GM23338 (cell line): ENCODE data around the gene PPP2R1B. TPM values are rescaled to one million over a fixed set of nuclear protein-coding genes. Genes with fewer than 3 reads are reported as not detected.

Experiments
- ATAC-seq: fragments of 200-7000 bp; cut with Tn5 transposase; 3 replicates; pipeline ENCODE4 v1.9.1; 2020
- DNase-seq: peaks from one replicate; pipeline ENCODE4 v3.0.0-alpha.2; 2015; ENCODE audit warnings: low spot score
- H2AFZ ChIP-seq: fragments of 200-600 bp; sonication (generic); 2 replicates; pipeline ENCODE4 v1.8.0; 2016; ENCODE audit warnings: antibody characterized with exemption, mild to moderate bottlenecking, moderate library complexity
- H3F3A ChIP-seq: fragments of 200-600 bp; sonication (generic); replicated peaks from 2 replicates; pipeline ENCODE4 v1.8.0; 2017; ENCODE audit warnings: antibody characterized with exemption, mixed run types, low read depth
- H3K27ac ChIP-seq: fragments of 200-600 bp; sonication (generic); 2 replicates; pipeline ENCODE4 v1.6.1; 2016; ENCODE audit warnings: low read depth
- H3K27me3 ChIP-seq: fragments of 200-600 bp; sonication (generic); 2 replicates; pipeline ENCODE4 v1.8.0; 2016; ENCODE audit warnings: mild to moderate bottlenecking, mixed run types, moderate library complexity; ENCODE audit not compliant: insufficient read depth
- H3K36me3 ChIP-seq: fragments of 200-600 bp; sonication (generic); 2 replicates; pipeline ENCODE4 v1.8.0; 2016; ENCODE audit warnings: mild to moderate bottlenecking; ENCODE audit not compliant: insufficient read depth
- H3K4me1 ChIP-seq: fragments of 200-600 bp; sonication (generic); 2 replicates; pipeline ENCODE4 v1.8.0; 2016; ENCODE audit warnings: mild to moderate bottlenecking, moderate library complexity; ENCODE audit not compliant: insufficient read depth
- H3K4me2 ChIP-seq: fragments of 200-600 bp; sonication (generic); 2 replicates; pipeline ENCODE4 v1.7.1; 2017; ENCODE audit warnings: mixed run types
- H3K4me3 ChIP-seq: fragments of 200-600 bp; sonication (generic); 2 replicates; pipeline ENCODE4 v1.6.1; 2016; ENCODE audit warnings: mixed run types
- H3K79me2 ChIP-seq: fragments of 200-600 bp; sonication (generic); replicated peaks from 2 replicates; pipeline ENCODE4 v1.8.0; 2017; ENCODE audit warnings: mild to moderate bottlenecking; ENCODE audit not compliant: insufficient read depth
- H3K9me2 ChIP-seq: fragments of 200-600 bp; sonication (generic); 2 replicates; pipeline ENCODE4 v1.8.0; 2017; ENCODE audit not compliant: insufficient read depth
- H4K20me1 ChIP-seq: fragments of 200-600 bp; sonication (generic); replicated peaks from 2 replicates; pipeline ENCODE4 v1.8.0; 2017; ENCODE audit warnings: mild to moderate bottlenecking; ENCODE audit not compliant: insufficient read depth
- H3K27ac Mint-ChIP-seq: 2 replicates; pipeline ENCODE4 v1.8.0; 2020; ENCODE audit warnings: inconsistent platforms, mild to moderate bottlenecking, moderate library complexity, mixed read lengths
- H3K27me3 Mint-ChIP-seq: 3 replicates; pipeline ENCODE4 v1.8.0; 2022; ENCODE audit warnings: low read depth, mild to moderate bottlenecking, moderate library complexity, mixed read lengths, inconsistent platforms; ENCODE audit not compliant: insufficient read depth, poor library complexity
- H3K36me3 Mint-ChIP-seq: 3 replicates; pipeline ENCODE4 v1.8.0; 2021; ENCODE audit warnings: low read depth, mild to moderate bottlenecking, inconsistent platforms, moderate library complexity, mixed read lengths
- H3K4me1 Mint-ChIP-seq: 3 replicates; pipeline ENCODE4 v1.8.0; 2020; ENCODE audit warnings: mild to moderate bottlenecking, inconsistent platforms, mixed read lengths
- H3K4me3 Mint-ChIP-seq: 3 replicates; pipeline ENCODE4 v1.8.0; 2021; ENCODE audit warnings: moderate library complexity, mild to moderate bottlenecking, inconsistent platforms, mixed read lengths
- H3K9me3 Mint-ChIP-seq: 3 replicates; pipeline ENCODE4 v1.8.0; 2020; ENCODE audit warnings: moderate library complexity, mild to moderate bottlenecking, inconsistent platforms, mixed read lengths
- CREB1 ChIP-seq: fragments of 250-450 bp; sonication (Bioruptor Pico); IDR thresholded peaks from 2 replicates; pipeline ENCODE4 v1.5.0; 2020; ENCODE audit warnings: low read depth, mild to moderate bottlenecking, moderate library complexity
- EZH2 ChIP-seq: fragments of 200-600 bp; sonication (generic); IDR thresholded peaks from one replicate; pipeline ENCODE4 v1.8.0; 2017; ENCODE audit warnings: antibody characterized with exemption, mild to moderate bottlenecking, low read depth; ENCODE audit not compliant: unreplicated experiment
- EZH2phosphoT487 ChIP-seq: fragments of 200-600 bp; sonication (generic); IDR thresholded peaks from one replicate; pipeline ENCODE4 v1.8.1; 2018; ENCODE audit warnings: antibody characterized with exemption; ENCODE audit not compliant: unreplicated experiment
- JUNB ChIP-seq: IDR thresholded peaks from one replicate; pipeline ENCODE4 v1.6.1; 2016; ENCODE audit warnings: antibody characterized with exemption; ENCODE audit not compliant: unreplicated experiment
- NANOG ChIP-seq: IDR thresholded peaks from 2 replicates; pipeline ENCODE4 v1.6.1; 2016; ENCODE audit warnings: antibody characterized with exemption, borderline replicate concordance
- POLR2AphosphoS5 ChIP-seq: IDR thresholded peaks from 2 replicates; pipeline ENCODE4 v1.6.1; 2016; ENCODE audit warnings: antibody characterized with exemption, low read depth
- STAT1 ChIP-seq: IDR thresholded peaks from one replicate; pipeline ENCODE4 v1.6.1; 2016; ENCODE audit warnings: antibody characterized with exemption; ENCODE audit not compliant: unreplicated experiment
- ZNF114 ChIP-seq: fragments of 250-450 bp; sonication (Bioruptor Pico); IDR thresholded peaks from 2 replicates; pipeline ENCODE4 v1.5.0; 2020; ENCODE audit warnings: mild to moderate bottlenecking, moderate library complexity
- ZNF331 ChIP-seq: fragments of 250-450 bp; sonication (Bioruptor Pico); IDR thresholded peaks from 2 replicates; pipeline ENCODE4 v1.5.0; 2020; ENCODE audit warnings: low read depth, mild to moderate bottlenecking, moderate library complexity
- polyA plus RNA-seq: library from polyadenylated mRNA; unstranded; fragments of >200 nt; fragmentation: Nextera tagmentation; extraction: Ambion mirVana; gene quantifications from 2 replicates; pipeline ENCODE4 v1.2.1, GENCODE V29; 2016
- total RNA-seq: library from RNA; depleted of rRNA; stranded (reverse); fragments of >200 nt; shearing (Covaris generic); gene quantifications from 2 replicates; pipeline ENCODE4 v1.2.3, GENCODE V29; 2014
- TF ChIP-seq, protein P1 (sequence below): IDR thresholded peaks from 2 replicates; pipeline ENCODE4 v1.6.1; 2016; ENCODE audit warnings: antibody characterized with exemption
- TF ChIP-seq, protein P2 (sequence below): IDR thresholded peaks from one replicate; pipeline ENCODE4 v1.6.1; 2018; ENCODE audit warnings: antibody characterized with exemption; ENCODE audit not compliant: unreplicated experiment
- TF ChIP-seq, protein P3 (sequence below): fragments of 250-450 bp; sonication (Bioruptor Pico); IDR thresholded peaks from 2 replicates; pipeline ENCODE4 v1.5.0; 2020; ENCODE audit warnings: mild to moderate bottlenecking, moderate library complexity
- TF ChIP-seq, protein P4 (sequence below), 2 experiments: fragments of 200-600 bp in 1 of 2; sonication (generic) in 1 of 2; conservative IDR thresholded peaks; 2 replicates each; pipeline versions ENCODE4 v1.5.1 to v1.6.1; 2016 to 2017; ENCODE audit warnings: antibody characterized with exemption in 2 of 2, low read depth in 2 of 2, mild to moderate bottlenecking in 2 of 2, moderate library complexity in 1 of 2

The PPP2R1B gene
- total and polyA plus RNA-seq, 2 experiments from 2014 or later, result 18.5 to 82.0 TPM

DNA sequence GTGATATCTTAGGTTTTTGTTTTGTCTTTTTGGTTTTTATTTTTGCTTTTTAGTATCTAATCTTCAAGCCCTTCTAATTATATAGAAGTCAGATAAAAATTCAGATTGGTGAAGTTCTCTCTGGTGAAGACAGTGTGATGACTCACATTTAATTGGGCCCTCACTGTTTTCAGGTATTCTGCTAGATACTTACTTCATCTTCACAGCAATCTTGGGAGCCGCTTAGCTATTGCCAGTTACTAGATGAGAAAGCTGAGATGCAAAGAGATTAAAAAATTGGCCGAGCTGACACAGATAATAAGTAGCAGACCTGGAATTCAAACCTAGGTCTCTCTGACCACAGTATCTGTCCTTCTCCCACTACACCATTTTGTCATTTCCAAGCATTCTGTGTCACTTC lies 75.0 kb downstream of the PPP2R1B start:
- Histone ChIP-seq H3K4me3 (no peak overlapping the region), H3F3A (no peaks in the 10 kb centered on the region), H4K20me1 (no peaks in the 10 kb centered on the region), H3K36me3 (no peaks in the 10 kb centered on the region), H3K27ac (no peak overlapping the region), H3K79me2 (no peaks in the 10 kb centered on the region), H3K4me2 (no peak overlapping the region), H2AFZ (no peak overlapping the region), H3K4me1 (peaks cover 6% of the 10 kb centered on the region; the same call in 1 of the 2 replicates), H3K27me3 (no peaks in the 10 kb centered on the region), H3K9me2 (no peaks in the 10 kb centered on the region)
- Mint-ChIP-seq H3K4me3 (no peak overlapping the region), H3K27ac (no peak overlapping the region), H3K36me3 (no peaks in the 10 kb centered on the region), H3K9me3 (no peaks in the 10 kb centered on the region), H3K4me1 (peaks cover 8% of the 10 kb centered on the region; the same call in 2 of the 3 replicates), H3K27me3 (no peaks in the 10 kb centered on the region)
- ATAC-seq (no peak), DNase-seq (no peak)
- no peak for TF ChIP-seq ZNF114 (CRISPR knock-in tag)
- TF ChIP-seq POLR2AphosphoS5, result no peak
- no peak for TF ChIP-seq ZNF331 (CRISPR knock-in tag)
- TF ChIP-seq, protein P1, sequence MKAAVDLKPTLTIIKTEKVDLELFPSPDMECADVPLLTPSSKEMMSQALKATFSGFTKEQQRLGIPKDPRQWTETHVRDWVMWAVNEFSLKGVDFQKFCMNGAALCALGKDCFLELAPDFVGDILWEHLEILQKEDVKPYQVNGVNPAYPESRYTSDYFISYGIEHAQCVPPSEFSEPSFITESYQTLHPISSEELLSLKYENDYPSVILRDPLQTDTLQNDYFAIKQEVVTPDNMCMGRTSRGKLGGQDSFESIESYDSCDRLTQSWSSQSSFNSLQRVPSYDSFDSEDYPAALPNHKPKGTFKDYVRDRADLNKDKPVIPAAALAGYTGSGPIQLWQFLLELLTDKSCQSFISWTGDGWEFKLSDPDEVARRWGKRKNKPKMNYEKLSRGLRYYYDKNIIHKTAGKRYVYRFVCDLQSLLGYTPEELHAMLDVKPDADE, result no peak
- TF ChIP-seq CREB1 (CRISPR knock-in tag), result no peak
- TF ChIP-seq, protein P2, sequence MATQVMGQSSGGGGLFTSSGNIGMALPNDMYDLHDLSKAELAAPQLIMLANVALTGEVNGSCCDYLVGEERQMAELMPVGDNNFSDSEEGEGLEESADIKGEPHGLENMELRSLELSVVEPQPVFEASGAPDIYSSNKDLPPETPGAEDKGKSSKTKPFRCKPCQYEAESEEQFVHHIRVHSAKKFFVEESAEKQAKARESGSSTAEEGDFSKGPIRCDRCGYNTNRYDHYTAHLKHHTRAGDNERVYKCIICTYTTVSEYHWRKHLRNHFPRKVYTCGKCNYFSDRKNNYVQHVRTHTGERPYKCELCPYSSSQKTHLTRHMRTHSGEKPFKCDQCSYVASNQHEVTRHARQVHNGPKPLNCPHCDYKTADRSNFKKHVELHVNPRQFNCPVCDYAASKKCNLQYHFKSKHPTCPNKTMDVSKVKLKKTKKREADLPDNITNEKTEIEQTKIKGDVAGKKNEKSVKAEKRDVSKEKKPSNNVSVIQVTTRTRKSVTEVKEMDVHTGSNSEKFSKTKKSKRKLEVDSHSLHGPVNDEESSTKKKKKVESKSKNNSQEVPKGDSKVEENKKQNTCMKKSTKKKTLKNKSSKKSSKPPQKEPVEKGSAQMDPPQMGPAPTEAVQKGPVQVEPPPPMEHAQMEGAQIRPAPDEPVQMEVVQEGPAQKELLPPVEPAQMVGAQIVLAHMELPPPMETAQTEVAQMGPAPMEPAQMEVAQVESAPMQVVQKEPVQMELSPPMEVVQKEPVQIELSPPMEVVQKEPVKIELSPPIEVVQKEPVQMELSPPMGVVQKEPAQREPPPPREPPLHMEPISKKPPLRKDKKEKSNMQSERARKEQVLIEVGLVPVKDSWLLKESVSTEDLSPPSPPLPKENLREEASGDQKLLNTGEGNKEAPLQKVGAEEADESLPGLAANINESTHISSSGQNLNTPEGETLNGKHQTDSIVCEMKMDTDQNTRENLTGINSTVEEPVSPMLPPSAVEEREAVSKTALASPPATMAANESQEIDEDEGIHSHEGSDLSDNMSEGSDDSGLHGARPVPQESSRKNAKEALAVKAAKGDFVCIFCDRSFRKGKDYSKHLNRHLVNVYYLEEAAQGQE, result no peak
- TF ChIP-seq JUNB, result no peak
- TF ChIP-seq NANOG, result no peak
- no peak for TF ChIP-seq EZH2phosphoT487
- TF ChIP-seq EZH2, result no peak
- TF ChIP-seq, protein P3, sequence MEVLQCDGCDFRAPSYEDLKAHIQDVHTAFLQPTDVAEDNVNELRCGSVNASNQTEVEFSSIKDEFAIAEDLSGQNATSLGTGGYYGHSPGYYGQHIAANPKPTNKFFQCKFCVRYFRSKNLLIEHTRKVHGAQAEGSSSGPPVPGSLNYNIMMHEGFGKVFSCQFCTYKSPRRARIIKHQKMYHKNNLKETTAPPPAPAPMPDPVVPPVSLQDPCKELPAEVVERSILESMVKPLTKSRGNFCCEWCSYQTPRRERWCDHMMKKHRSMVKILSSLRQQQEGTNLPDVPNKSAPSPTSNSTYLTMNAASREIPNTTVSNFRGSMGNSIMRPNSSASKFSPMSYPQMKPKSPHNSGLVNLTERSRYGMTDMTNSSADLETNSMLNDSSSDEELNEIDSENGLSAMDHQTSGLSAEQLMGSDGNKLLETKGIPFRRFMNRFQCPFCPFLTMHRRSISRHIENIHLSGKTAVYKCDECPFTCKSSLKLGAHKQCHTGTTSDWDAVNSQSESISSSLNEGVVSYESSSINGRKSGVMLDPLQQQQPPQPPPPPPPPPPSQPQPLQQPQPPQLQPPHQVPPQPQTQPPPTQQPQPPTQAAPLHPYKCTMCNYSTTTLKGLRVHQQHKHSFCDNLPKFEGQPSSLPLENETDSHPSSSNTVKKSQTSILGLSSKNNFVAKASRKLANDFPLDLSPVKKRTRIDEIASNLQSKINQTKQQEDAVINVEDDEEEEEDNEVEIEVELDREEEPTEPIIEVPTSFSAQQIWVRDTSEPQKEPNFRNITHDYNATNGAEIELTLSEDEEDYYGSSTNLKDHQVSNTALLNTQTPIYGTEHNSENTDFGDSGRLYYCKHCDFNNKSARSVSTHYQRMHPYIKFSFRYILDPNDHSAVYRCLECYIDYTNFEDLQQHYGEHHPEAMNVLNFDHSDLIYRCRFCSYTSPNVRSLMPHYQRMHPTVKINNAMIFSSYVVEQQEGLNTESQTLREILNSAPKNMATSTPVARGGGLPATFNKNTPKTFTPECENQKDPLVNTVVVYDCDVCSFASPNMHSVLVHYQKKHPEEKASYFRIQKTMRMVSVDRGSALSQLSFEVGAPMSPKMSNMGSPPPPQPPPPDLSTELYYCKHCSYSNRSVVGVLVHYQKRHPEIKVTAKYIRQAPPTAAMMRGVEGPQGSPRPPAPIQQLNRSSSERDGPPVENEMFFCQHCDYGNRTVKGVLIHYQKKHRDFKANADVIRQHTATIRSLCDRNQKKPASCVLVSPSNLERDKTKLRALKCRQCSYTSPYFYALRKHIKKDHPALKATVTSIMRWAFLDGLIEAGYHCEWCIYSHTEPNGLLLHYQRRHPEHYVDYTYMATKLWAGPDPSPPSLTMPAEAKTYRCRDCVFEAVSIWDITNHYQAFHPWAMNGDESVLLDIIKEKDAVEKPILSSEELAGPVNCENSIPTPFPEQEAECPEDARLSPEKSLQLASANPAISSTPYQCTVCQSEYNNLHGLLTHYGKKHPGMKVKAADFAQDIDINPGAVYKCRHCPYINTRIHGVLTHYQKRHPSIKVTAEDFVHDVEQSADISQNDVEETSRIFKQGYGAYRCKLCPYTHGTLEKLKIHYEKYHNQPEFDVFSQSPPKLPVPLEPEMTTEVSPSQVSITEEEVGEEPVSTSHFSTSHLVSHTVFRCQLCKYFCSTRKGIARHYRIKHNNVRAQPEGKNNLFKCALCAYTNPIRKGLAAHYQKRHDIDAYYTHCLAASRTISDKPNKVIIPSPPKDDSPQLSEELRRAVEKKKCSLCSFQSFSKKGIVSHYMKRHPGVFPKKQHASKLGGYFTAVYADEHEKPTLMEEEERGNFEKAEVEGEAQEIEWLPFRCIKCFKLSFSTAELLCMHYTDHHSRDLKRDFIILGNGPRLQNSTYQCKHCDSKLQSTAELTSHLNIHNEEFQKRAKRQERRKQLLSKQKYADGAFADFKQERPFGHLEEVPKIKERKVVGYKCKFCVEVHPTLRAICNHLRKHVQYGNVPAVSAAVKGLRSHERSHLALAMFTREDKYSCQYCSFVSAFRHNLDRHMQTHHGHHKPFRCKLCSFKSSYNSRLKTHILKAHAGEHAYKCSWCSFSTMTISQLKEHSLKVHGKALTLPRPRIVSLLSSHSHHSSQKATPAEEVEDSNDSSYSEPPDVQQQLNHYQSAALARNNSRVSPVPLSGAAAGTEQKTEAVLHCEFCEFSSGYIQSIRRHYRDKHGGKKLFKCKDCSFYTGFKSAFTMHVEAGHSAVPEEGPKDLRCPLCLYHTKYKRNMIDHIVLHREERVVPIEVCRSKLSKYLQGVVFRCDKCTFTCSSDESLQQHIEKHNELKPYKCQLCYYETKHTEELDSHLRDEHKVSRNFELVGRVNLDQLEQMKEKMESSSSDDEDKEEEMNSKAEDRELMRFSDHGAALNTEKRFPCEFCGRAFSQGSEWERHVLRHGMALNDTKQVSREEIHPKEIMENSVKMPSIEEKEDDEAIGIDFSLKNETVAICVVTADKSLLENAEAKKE (CRISPR knock-in tag), result no peak
- TF ChIP-seq, protein P4, sequence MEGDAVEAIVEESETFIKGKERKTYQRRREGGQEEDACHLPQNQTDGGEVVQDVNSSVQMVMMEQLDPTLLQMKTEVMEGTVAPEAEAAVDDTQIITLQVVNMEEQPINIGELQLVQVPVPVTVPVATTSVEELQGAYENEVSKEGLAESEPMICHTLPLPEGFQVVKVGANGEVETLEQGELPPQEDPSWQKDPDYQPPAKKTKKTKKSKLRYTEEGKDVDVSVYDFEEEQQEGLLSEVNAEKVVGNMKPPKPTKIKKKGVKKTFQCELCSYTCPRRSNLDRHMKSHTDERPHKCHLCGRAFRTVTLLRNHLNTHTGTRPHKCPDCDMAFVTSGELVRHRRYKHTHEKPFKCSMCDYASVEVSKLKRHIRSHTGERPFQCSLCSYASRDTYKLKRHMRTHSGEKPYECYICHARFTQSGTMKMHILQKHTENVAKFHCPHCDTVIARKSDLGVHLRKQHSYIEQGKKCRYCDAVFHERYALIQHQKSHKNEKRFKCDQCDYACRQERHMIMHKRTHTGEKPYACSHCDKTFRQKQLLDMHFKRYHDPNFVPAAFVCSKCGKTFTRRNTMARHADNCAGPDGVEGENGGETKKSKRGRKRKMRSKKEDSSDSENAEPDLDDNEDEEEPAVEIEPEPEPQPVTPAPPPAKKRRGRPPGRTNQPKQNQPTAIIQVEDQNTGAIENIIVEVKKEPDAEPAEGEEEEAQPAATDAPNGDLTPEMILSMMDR (conservative IDR thresholded peaks at IDR 0.05; ENCODE audit: low read depth in 2 of 2), result no peak
- no peak for TF ChIP-seq STAT1
